ENCODE data around the gene ENO2. TPM values are rescaled to one million over a fixed set of nuclear protein-coding genes. Genes with fewer than 3 reads are reported as not detected.
"Not testable (repeated sequence)": the region's sequence is repeated elsewhere in the genome, so short reads cannot be mapped to it uniquely, and the experiment has no call there.

The ENO2 gene
- polyA plus RNA-seq, 1 donor, result 14.8 TPM

DNA sequence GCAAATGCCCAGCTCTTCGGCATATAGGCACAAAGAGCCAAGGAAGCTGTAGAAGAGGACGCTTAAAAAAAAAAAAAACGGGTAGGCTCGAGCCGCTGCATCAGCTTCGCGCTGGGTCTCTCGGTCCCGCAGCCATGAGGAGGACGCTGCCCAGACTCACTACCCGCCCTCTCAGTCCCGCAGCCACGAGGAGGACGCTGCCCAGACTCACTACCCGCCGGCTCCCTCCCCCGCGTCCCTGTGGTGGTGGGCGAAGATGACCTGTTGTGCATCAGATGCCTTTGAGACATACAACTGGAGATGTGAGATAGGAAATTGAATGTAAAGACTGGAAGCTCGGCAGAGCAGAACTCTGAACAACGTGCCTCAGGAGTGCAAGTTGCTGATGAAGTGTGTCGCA is 29.8 kb upstream of the ENO2 start:
- no peak for DNase-seq

DNA sequence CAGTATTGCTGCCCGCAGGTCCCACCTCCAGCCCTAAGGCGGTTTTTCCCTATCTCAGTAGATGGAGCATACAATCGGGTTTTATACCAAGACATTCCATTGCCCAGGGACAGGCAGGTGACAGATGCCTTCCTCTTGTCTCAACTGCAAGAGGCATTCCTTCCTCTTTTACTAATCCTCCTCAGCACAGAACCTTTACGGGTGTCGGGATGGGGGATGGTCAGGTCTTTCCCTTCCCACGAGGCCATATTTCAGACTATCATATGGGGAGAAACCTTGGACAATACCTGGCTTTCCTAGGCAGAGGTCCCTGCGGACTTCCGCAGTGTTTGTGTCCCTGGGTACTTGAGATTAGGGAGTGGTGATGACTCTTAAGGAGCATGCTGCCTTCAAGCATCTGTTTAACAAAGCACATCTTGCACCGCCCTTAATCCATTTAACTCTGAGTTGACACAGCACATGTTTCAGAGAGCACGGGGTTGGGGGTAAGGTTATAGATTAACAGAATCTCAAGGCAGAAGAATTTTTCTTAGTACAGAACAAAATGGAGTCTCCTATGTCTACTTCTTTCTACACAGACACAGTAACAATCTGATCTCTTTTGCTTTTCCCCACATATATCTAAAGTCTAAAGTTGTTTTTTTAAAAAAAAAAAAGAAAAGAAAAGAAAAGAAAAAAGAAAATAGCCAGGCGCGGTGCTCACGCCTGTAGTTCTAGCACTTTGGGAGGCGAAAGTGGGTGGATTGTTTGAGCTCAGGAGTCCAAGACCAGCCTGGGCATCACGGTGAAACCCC is 28.0 kb upstream of the ENO2 start:
- DNase-seq, result not testable (repeated sequence)

DNA sequence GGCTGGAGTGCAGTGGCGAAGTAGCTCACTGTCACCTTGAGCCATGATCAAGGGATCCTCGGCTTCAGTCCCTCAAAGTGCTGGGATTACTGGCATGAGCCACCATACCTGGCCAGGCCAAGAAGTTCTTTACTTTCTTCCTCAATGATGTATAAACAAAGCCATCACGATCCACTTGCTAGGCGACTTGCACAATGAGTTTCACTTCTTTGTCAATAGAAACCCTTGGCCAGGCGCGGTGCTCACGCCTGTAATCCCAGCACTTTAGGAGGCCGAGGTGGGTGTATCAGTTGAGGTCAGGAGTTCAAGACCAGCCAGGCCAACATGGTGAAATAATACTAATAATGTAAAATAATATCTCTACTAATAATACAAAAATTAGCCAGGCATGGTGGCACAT is 26.9 kb upstream of the ENO2 start:
- DNase-seq, result no peak

DNA sequence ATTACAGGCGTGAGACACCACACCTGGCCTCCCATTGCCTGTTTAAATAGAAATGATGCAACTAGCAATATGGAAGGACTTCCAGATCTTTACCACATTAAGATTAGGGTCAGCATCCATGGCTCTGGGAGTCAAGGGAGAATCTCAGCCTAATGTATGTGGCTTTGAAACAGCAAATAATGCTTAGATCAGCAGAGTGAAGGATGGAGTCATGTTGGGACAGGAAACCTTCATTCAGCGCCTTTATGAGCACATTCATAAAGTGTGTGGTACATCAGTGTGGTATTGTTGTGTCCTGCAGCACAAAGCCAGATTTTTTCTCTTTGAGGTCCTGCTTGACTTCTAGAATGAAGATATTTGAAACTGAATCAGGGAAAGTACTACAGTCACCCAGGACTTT is 26.0 kb upstream of the ENO2 start:
- no peak for DNase-seq

DNA sequence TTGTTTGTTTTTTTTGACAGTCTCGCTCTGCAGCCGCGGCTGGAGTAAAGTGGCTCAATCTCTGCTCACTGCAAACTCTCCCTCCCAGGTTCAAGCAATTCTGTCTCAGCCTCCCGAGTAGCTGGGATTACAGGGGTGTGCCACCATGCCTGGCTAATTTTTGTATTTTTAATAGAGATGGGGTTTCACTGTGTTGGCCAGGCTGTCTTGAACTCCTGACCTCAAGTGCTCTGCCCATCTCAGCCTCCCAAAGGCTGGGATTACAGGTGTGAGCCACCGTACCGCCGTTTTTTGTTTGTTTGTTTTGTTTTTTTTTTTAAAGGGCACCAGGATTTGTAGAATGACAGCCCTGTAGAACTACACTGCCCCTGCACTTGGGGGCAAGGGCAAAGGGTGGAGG is 25.6 kb upstream of the ENO2 start:
- DNase-seq, result not testable (repeated sequence)

DNA sequence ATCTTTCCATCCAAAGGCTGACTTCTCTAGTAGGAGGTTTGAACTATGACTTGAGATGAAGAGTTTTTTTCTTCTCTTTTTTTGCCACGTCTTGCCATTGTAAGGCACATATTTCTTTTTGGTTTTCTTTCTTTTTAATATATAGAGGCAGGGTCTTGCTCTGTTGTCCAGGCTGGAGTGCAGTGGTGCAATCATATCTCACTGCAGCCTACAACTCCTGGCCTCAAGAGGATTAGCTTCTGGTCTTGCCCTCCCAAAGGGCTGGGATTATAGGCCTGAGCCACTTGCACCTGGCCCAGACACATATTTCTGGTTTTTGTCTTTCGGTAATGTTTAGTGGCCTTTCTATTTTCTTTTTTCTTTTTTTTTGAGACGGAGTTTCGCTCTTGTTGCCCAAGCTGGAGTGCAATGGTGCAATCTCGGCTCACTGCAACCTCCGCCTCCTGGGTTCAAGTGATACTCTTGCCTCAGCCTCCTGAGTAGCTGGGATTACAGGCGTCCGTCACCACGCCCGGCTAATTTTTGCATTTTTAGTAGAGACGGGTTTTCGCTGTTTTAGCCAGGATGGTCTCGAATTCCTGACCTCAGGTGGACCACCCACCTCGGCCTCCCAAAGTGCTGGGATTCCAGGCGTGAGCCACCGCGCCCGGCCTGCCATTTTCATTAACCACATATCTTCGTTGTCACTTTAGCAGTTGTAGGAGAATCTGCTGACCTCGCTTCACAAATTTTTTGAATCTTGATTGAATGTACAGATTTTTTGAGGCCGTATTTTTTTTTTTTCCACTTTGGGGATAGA is 24.4 kb upstream of the ENO2 start:
- not testable (repeated sequence) for DNase-seq

DNA sequence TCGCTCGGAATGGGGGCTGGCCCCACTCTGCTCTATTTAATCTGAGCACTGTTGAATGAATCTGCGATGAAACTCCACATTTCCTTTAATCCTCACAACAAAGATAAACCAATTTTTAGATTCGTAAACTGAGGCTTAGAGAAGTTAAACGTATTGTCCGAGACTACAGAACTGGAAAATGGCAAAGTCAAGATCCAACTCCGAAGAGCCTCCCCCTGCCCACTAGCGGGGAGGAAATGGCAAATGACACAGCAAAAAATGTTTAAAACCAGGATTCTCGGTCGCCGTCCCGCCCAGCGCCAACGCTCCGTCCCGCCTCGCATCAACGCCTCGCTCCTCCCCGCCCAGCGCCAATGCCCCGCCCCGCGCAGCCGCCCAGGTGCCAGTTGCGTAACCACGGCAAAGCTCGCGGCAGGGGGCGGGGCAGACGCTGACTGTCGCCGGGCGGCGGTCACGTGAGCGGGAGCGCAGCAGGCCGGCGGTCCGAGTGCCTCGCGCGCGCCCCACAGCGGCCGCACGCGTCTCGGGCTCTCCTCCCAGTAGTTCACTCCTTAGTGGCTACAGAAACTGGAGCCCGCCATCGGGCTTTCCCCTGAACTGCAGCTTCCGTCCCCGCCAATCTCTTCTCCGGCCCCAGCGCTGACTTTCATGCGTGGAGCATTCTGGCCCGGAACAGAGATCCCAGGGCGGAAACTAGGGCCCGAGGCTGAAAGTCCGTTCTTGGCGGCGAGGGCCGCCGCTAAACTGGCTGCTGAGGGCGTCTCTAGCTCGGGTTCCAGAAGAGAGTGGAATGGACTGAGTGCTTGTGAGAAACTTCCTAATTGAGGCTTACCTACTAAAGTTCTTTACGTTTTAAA is 23.4 kb upstream of the ENO2 start:
- DNase-seq, result peak; percentile 97

DNA sequence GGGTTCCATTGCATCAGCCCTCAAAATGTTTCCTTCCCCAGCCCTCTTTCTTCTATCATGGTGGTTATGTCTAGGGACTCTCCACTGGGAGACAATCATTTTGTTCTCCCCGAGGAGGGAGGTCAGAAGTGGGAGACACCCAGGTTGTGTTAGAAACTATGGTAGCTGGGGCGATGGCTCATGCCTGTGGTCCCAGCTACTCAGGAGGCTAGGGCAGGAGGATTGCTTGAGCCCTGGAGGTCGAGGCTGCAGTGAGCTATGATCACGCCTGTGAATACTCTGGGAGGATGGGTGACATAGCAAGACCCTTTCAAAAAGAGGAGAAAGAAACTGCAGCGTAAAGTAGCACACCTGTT is 22.8 kb upstream of the ENO2 start:
- DNase-seq, result no peak

DNA sequence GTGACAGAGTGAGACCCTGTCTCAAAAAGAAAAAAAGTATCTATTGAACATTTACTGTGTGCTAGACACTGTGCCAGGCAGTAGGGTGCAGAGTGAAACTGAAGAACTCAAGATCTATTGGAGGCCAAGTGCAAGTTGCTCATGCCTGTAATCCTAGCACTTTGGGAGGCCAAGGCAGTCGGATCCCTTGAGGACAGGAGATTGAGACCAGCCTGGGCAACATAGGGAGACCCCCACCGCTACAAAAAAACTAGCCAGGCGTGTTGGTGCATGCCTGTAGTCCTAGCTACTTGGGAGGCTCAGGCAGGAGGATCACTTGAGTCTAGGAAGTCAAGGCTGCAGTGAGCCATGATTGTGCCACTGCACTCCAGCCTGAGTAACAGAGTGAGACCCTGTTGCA is 21.7 kb upstream of the ENO2 start:
- not testable (repeated sequence) for DNase-seq

DNA sequence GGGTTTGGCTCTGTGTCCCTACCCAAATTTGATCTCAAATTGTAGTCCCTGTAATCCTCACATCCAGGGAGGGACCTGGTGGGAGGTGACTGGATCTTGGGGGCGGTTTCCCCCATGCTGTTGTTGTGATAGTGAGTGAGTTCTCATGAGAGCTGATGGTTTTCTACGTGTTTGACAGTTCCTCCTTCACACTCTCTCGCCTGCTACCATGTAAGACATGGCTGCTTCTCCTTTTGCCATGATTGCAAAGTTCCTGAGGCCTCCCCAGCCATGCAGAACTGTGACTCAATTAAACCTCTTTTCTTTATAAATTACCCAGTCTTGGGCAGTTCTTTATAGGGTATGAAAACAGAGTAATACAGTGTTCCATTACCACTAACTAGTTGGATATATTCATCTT is 20.1 kb upstream of the ENO2 start:
- no peak for DNase-seq

DNA sequence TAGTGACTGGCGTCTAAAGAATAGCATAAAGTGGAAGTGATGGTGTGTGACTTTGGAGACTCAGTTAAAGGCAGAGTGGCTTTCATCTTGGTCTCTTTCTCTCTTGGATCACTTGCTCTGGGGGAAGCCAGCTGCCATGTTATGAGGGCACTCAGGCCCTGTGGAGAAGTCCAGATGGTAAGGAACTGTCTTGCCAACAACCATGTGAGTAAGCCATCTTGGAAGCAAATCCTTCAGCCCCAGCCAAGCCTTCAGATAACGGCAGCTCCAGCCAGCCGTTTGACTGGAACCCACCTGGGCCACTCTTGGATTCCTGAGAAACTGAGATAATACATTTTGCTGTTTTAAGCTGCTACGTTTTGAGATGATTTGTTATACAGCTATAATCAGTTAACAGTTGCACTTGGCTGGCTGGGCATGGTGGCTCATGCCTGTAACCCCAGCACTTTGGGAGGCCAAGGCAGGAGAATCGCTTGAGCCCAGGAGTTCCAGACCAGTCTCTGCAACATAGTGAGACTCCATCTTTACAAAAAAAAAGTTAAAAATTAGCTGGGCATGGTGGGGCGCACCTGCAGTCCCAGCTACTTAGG is 17.4 kb upstream of the ENO2 start:
- DNase-seq, result no peak

DNA sequence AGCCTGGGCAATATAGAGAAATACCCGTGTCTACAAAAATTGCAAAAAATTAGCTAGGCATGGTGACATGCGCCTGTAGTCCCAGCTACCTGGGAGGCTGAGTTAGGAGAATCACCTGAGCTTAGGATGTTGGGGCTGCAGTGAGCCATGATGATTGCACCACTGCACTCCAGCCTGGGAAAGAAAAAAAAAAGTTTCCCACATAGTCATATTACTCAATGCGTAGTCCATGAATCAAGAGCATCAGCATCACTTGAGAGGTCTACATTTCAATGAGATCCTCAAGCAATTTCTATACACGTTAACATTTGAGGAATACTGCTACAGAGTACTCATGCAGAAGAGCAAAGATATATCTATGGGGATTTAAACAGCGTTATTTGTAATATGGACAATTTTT is 15.0 kb upstream of the ENO2 start:
- no peak for DNase-seq

DNA sequence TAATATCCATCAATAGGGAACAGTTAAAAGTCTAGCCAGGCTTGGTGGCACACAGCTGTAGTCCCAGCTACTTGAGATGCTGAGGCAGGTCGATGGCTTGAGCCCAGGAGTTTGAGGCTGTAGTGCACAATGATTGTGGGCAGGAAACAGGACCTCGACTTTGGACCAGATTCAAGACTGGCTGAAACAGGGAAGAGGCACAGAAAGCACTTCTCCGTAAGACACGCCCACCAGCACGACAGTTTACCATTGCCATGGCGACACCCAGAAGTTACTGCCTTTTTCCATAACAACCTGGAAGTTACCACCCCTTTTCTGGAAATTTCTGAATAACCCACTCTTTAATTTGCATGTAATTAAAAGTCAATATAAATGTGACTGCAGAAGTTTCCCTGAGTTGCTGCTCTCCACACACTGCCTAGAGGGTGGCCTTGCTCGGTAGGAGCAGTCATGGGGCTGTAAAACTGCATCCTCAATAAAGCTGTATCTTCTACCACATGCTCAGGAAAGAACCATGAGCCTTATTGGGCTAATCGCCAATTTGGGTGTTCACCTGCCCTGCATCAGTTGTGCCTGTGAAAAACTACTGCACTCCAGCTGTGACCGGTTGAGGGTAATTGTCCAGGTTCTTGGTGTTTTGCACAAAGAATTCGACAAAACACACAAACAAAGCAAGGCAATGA is 14.4 kb upstream of the ENO2 start:
- DNase-seq, result no peak

DNA sequence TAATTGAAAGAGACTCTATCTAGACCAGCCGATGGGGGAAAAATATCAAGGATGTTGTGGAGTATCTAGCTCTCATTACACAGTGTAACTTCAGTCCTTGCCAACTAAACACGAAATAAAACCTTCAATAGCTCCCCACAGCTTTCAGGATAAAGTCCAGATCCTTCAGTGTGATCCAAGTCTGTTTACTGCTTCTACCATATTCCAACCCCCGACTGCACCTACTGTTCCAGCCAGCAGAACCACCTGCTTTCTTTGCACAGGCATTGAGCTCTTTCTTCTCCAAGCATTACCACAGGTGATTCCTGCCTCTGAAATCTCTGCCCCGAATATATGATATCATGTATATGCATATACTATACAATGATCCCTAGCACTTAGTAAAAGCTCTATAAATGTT is 11.9 kb upstream of the ENO2 start:
- DNase-seq, result no peak

DNA sequence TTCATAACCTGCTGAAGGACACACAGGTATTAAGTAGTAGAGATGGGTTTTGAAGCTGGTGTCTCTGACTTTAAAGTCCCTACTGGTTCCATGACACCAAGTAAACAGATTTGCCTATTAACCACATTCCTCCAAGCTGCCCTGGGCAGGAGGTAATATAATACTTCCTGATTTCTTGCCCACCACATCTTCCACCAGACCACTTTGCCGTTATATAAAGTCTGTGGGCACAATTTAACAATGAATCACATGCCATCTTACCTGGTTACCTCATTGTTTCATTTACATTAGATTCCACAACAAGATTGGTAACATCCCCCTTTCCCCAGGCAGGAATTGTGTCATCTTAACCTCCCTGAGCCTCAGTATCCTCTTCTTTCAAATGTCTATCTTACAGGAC is 10.7 kb upstream of the ENO2 start:
- no peak for DNase-seq

DNA sequence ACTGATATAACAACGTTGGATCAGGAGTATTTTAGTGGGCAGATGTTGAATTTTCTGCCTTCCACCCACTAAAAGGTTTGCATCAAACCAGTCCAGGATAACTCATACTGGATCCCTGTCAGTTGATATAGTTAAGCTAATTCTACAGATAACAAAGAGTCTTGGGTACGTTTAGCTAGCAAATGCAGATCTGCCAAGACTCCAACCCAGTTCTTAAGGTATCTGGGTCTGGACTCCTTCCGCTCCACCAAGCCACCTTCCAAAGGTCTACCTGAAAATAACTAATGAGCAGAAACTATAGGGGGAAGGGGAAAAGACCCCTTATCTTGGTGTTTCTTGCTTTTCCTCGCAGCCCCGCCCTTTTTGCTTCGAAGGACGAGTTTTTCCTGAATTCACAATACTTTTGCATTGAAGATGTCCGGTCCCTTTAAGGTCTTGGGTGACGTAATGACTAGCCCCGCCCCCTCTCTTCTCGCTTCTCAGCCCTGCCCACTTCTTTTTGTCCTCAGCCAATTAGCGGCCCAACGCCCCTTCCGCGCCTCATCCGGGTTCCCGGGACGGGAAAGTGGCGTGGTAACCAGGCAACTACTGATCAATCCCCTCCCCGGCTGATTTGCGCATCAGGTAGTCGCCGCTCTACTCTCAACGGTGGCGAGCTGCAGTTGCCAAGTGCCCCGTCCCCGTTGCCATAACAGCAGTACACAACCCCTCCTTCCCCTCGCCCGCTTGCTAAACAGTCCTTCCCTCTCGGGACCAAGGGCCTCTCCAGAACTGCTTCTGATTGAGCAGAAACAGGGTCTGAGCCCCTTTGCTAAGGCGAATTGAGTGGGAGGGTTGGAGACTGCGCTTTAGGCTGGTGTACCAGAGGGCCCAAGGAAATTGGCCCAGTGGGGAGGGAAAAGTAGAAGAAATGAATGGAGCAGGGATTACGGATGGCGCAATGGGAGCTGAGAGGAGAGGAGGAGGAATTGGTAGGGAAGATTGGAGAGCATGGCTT is 9.8 kb upstream of the ENO2 start, which contains the start of gene LRRC23:
Gene LRRC23 (plus strand): TSS at position 543 of the 997 bp plus-strand sequence. CDS start 812 bp downstream, outside the sequence.
- DNase-seq, result peak; percentile 98

DNA sequence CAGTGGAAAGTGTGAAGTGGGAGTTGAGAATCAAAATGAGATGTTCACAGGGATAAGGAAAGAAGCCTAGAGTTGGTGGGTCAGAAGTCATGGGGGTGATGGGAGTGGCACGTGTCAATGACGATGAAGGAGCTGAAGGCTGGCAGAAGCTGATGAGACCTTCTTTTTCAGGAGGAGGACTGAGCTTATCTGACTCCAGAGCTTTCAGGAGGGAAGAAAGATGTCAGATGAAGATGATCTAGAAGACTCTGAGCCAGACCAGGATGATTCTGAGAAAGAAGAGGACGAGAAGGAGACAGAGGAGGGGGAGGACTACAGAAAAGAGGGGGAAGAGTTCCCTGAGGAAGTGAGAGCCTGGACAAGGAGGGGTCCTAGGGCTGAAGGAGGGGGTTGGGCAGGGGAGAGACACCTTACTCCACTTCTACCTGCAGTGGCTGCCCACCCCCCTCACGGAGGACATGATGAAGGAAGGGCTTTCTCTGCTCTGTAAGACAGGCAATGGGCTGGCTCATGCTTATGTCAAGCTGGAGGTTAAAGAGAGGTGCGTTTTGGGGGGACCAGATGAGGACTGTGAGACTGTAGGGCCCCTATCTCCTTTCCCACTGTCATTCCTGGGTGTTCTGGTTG is 8.9 kb upstream of the ENO2 start:
- no peak for DNase-seq

DNA sequence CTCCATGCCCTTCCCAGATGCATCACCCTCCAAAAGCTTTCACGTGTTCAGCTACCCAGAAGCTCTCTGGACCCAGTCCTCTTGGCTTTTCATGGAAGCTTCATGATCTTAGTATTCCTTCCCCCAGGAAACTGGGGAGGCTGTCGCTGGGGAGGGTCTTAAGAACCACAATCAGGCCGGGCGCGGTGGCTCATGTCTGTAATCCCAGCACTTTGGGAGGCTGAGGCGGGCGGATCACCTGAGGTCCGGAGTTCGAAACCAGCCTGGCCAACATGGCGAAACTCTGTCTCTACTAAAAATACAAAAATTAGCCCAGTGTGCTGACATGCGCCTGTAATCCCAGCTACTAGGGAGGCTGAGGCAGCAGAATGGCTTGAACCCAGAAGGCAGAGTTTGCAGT is 6.2 kb upstream of the ENO2 start:
- not testable (repeated sequence) for DNase-seq

DNA sequence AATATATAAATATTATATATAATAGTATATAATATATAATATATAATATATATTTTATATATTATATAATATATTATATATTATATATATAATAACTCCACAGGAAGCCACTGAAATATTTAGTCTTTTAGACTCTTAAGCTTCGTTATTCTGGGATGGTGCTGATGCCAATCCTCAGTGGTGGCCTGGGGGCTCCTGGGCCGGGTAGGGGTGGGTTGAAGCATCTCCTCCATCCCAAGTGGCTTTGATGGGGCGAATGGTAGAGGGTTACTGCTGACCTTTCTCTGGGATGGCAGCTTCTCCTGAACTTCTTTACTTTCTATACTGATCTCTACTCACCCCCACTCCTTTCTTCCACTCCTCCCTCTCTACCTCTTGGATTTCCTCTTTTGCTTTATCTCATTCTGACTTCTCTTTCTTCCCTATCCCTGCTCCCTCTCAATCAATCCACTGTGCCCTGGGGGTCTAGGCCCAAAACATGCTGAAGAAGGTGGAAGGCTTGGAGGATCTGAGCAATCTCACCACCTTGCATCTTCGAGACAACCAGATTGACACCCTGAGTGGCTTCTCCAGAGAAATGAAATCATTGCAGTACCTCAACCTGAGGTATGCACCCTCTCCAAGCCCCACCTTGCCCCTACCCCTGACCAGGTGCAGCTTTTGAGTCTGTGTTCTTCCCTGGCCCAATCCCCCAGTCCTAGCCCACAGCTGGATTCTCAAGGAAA is 4.8 kb upstream of the ENO2 start:
- no peak for DNase-seq
